Activated naive CD4-positive, alpha-beta T cell treated with anti-CD3 and anti-CD28 coated beads, Interleukin-2, amount 50 U/mL, for 24 hours (primary cell): Measurements from ENCODE around the gene PAIP2.
"Not testable (repeated sequence)": the region's sequence is repeated elsewhere in the genome, so short reads cannot be mapped to it uniquely, and the experiment has no call there.

ENCODE experiments used
- H3K27ac Mint-ChIP-seq: one replicate; pipeline ENCODE4 v1.8.0; 2021; ENCODE audit warnings: mild to moderate bottlenecking, mixed read lengths
- H3K27me3 Mint-ChIP-seq: one replicate; pipeline ENCODE4 v1.8.0; 2021; ENCODE audit warnings: mixed read lengths
- H3K36me3 Mint-ChIP-seq: one replicate; pipeline ENCODE4 v1.8.0; 2021; ENCODE audit warnings: mixed read lengths
- H3K4me1 Mint-ChIP-seq: one replicate; pipeline ENCODE4 v1.8.0; 2021; ENCODE audit warnings: mixed read lengths
- H3K4me3 Mint-ChIP-seq: one replicate; pipeline ENCODE4 v1.8.0; 2021; ENCODE audit warnings: mild to moderate bottlenecking, mixed read lengths
- H3K9me3 Mint-ChIP-seq: one replicate; pipeline ENCODE4 v1.8.0; 2021; ENCODE audit warnings: mixed read lengths

Gene PAIP2

GRCh38 chr5:139306628-139307379 is 34.9 kb upstream of the PAIP2 start:
- Mint-ChIP-seq H3K36me3 (peaks cover 13% of the 10 kb centered on the region), H3K27me3 (no peaks in the 10 kb centered on the region), H3K9me3 (no peaks in the 10 kb centered on the region), H3K4me1 (peaks cover 93% of the 10 kb centered on the region), H3K4me3 (peak overlapping the region; percentile 63), H3K27ac (peak overlapping the region; percentile 36)

- Mint-ChIP-seq H3K27ac (peak overlapping the region; percentile 60), H3K36me3 (peaks cover 8% of the 10 kb centered on the region), H3K4me3 (peak overlapping the region; percentile 74), H3K9me3 (no peaks in the 10 kb centered on the region), H3K4me1 (peaks cover 88% of the 10 kb centered on the region), H3K27me3 (no peaks in the 10 kb centered on the region)
Observed at GRCh38 chr5:139308797-139309196, 32.9 kb upstream of the PAIP2 start.

GRCh38 chr5:139310715-139311186 is 30.9 kb upstream of the PAIP2 start:
- H3K27ac Mint-ChIP-seq: peak overlapping the region; percentile 68
- peaks cover 84% of the 10 kb centered on the region for H3K4me1 Mint-ChIP-seq
- not testable (repeated sequence) for H3K27me3 Mint-ChIP-seq, H3K9me3 Mint-ChIP-seq, H3K36me3 Mint-ChIP-seq
- H3K4me3 Mint-ChIP-seq: peak overlapping the region; percentile 30

GRCh38 chr5:139312075-139312474 is 29.6 kb upstream of the PAIP2 start:
- Mint-ChIP-seq H3K27ac (no peak overlapping the region), H3K9me3 (no peaks in the 10 kb centered on the region), H3K4me3 (no peak overlapping the region), H3K27me3 (no peaks in the 10 kb centered on the region), H3K36me3 (peaks cover 8% of the 10 kb centered on the region), H3K4me1 (peaks cover 73% of the 10 kb centered on the region)

- Mint-ChIP-seq H3K4me1 (peaks cover 52% of the 10 kb centered on the region), H3K27me3 (no peaks in the 10 kb centered on the region), H3K4me3 (no peak overlapping the region), H3K27ac (peak overlapping the region; percentile 76), H3K36me3 (peaks cover 5% of the 10 kb centered on the region), H3K9me3 (no peaks in the 10 kb centered on the region)
Observed at GRCh38 chr5:139314276-139314675, 27.4 kb upstream of the PAIP2 start.

GRCh38 chr5:139315056-139315615 is 26.5 kb upstream of the PAIP2 start:
- peaks cover 2% of the 10 kb centered on the region for H3K36me3 Mint-ChIP-seq
- H3K9me3 Mint-ChIP-seq: no peaks in the 10 kb centered on the region
- no peaks in the 10 kb centered on the region for H3K27me3 Mint-ChIP-seq
- H3K4me1 Mint-ChIP-seq: peaks cover 44% of the 10 kb centered on the region
- peak overlapping the region; percentile 61 for H3K4me3 Mint-ChIP-seq
- no peak overlapping the region for H3K27ac Mint-ChIP-seq

GRCh38 chr5:139335811-139336210 is 5.8 kb upstream of the PAIP2 start:
- Mint-ChIP-seq H3K27ac (peak overlapping the region; percentile 23), H3K4me1 (peaks cover 26% of the 10 kb centered on the region), H3K36me3 (peaks cover 4% of the 10 kb centered on the region), H3K4me3 (no peak overlapping the region), H3K27me3 (no peaks in the 10 kb centered on the region), H3K9me3 (no peaks in the 10 kb centered on the region)

- peaks cover 6% of the 10 kb centered on the region for H3K36me3 Mint-ChIP-seq
- peak overlapping the region; percentile 26 for H3K4me3 Mint-ChIP-seq
- no peaks in the 10 kb centered on the region for H3K27me3 Mint-ChIP-seq
- H3K27ac Mint-ChIP-seq: no peak overlapping the region
- H3K9me3 Mint-ChIP-seq: no peaks in the 10 kb centered on the region
- peaks cover 58% of the 10 kb centered on the region for H3K4me1 Mint-ChIP-seq
Observed at GRCh38 chr5:139340051-139340450, 1.6 kb upstream of the PAIP2 start.

GRCh38 chr5:139341187-139341688 is 416 bp upstream of the PAIP2 start:
- H3K4me3 Mint-ChIP-seq: peak overlapping the region; percentile 98
- H3K36me3 Mint-ChIP-seq: peaks cover 9% of the 10 kb centered on the region
- H3K27me3 Mint-ChIP-seq: no peaks in the 10 kb centered on the region
- H3K4me1 Mint-ChIP-seq: peaks cover 60% of the 10 kb centered on the region
- H3K9me3 Mint-ChIP-seq: no peaks in the 10 kb centered on the region
- peak overlapping the region; percentile 99 for H3K27ac Mint-ChIP-seq

GRCh38 chr5:139342423-139342723 is 719 bp downstream of the PAIP2 start:
- H3K27ac Mint-ChIP-seq: peak overlapping the region; percentile 99
- H3K27me3 Mint-ChIP-seq: no peaks in the 10 kb centered on the region
- H3K4me3 Mint-ChIP-seq: peak overlapping the region; percentile 98
- H3K9me3 Mint-ChIP-seq: no peaks in the 10 kb centered on the region
- H3K36me3 Mint-ChIP-seq: peaks cover 11% of the 10 kb centered on the region
- H3K4me1 Mint-ChIP-seq: peaks cover 57% of the 10 kb centered on the region

GRCh38 chr5:139343476-139343875 is 1.8 kb downstream of the PAIP2 start:
- Mint-ChIP-seq H3K9me3 (no peaks in the 10 kb centered on the region), H3K27ac (peak overlapping the region; percentile 99), H3K36me3 (peaks cover 11% of the 10 kb centered on the region), H3K4me1 (peaks cover 57% of the 10 kb centered on the region), H3K27me3 (no peaks in the 10 kb centered on the region), H3K4me3 (peak overlapping the region; percentile 98)

GRCh38 chr5:139344177-139344576 is 2.5 kb downstream of the PAIP2 start:
- H3K36me3 Mint-ChIP-seq: peaks cover 13% of the 10 kb centered on the region
- peaks cover 58% of the 10 kb centered on the region for H3K4me1 Mint-ChIP-seq
- peak overlapping the region; percentile 98 for H3K4me3 Mint-ChIP-seq
- H3K9me3 Mint-ChIP-seq: no peaks in the 10 kb centered on the region
- H3K27me3 Mint-ChIP-seq: no peaks in the 10 kb centered on the region
- no peak overlapping the region for H3K27ac Mint-ChIP-seq

- peak overlapping the region; percentile 19 for H3K4me3 Mint-ChIP-seq
- H3K27ac Mint-ChIP-seq: peak overlapping the region; percentile 17
- H3K27me3 Mint-ChIP-seq, H3K9me3 Mint-ChIP-seq: not testable (repeated sequence)
- H3K4me1 Mint-ChIP-seq: peaks cover 60% of the 10 kb centered on the region
- peaks cover 13% of the 10 kb centered on the region for H3K36me3 Mint-ChIP-seq
Observed at GRCh38 chr5:139345442-139345841, 3.8 kb downstream of the PAIP2 start.

- not testable (repeated sequence) for H3K4me3 Mint-ChIP-seq, H3K27me3 Mint-ChIP-seq, H3K9me3 Mint-ChIP-seq, H3K27ac Mint-ChIP-seq
- H3K36me3 Mint-ChIP-seq: peaks cover 13% of the 10 kb centered on the region
- H3K4me1 Mint-ChIP-seq: peaks cover 67% of the 10 kb centered on the region
Observed at GRCh38 chr5:139347863-139348262, 6.2 kb downstream of the PAIP2 start.

- Mint-ChIP-seq H3K4me3 (no peak overlapping the region), H3K27ac (no peak overlapping the region), H3K36me3 (peaks cover 9% of the 10 kb centered on the region), H3K27me3 (no peaks in the 10 kb centered on the region), H3K4me1 (peaks cover 61% of the 10 kb centered on the region), H3K9me3 (peaks cover 5% of the 10 kb centered on the region)
Observed at GRCh38 chr5:139354186-139354585, 12.5 kb downstream of the PAIP2 start.

GRCh38 chr5:139355900-139356299 is 14.2 kb downstream of the PAIP2 start:
- H3K4me3 Mint-ChIP-seq: not testable (repeated sequence)

More at GRCh38 chr5:139355900-139356299, 14.2 kb downstream of the PAIP2 start:
- H3K9me3 Mint-ChIP-seq, H3K27ac Mint-ChIP-seq, H3K36me3 Mint-ChIP-seq, H3K27me3 Mint-ChIP-seq: not testable (repeated sequence)
- H3K4me1 Mint-ChIP-seq: peaks cover 57% of the 10 kb centered on the region
